Anterior cingulate cortex (tissue), 58 donors: ENCODE data around the gene SLITRK3.
A peak's percentile ranks its signal among the peaks of the same experiment; 100 is the strongest.

Experiments
- DNase-seq, 58 donors: peaks; one replicate each; lab custom pipeline; 2025; lab: John Stamatoyannopoulos, UW

Gene SLITRK3, protein sequence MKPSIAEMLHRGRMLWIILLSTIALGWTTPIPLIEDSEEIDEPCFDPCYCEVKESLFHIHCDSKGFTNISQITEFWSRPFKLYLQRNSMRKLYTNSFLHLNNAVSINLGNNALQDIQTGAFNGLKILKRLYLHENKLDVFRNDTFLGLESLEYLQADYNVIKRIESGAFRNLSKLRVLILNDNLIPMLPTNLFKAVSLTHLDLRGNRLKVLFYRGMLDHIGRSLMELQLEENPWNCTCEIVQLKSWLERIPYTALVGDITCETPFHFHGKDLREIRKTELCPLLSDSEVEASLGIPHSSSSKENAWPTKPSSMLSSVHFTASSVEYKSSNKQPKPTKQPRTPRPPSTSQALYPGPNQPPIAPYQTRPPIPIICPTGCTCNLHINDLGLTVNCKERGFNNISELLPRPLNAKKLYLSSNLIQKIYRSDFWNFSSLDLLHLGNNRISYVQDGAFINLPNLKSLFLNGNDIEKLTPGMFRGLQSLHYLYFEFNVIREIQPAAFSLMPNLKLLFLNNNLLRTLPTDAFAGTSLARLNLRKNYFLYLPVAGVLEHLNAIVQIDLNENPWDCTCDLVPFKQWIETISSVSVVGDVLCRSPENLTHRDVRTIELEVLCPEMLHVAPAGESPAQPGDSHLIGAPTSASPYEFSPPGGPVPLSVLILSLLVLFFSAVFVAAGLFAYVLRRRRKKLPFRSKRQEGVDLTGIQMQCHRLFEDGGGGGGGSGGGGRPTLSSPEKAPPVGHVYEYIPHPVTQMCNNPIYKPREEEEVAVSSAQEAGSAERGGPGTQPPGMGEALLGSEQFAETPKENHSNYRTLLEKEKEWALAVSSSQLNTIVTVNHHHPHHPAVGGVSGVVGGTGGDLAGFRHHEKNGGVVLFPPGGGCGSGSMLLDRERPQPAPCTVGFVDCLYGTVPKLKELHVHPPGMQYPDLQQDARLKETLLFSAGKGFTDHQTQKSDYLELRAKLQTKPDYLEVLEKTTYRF

DNA sequence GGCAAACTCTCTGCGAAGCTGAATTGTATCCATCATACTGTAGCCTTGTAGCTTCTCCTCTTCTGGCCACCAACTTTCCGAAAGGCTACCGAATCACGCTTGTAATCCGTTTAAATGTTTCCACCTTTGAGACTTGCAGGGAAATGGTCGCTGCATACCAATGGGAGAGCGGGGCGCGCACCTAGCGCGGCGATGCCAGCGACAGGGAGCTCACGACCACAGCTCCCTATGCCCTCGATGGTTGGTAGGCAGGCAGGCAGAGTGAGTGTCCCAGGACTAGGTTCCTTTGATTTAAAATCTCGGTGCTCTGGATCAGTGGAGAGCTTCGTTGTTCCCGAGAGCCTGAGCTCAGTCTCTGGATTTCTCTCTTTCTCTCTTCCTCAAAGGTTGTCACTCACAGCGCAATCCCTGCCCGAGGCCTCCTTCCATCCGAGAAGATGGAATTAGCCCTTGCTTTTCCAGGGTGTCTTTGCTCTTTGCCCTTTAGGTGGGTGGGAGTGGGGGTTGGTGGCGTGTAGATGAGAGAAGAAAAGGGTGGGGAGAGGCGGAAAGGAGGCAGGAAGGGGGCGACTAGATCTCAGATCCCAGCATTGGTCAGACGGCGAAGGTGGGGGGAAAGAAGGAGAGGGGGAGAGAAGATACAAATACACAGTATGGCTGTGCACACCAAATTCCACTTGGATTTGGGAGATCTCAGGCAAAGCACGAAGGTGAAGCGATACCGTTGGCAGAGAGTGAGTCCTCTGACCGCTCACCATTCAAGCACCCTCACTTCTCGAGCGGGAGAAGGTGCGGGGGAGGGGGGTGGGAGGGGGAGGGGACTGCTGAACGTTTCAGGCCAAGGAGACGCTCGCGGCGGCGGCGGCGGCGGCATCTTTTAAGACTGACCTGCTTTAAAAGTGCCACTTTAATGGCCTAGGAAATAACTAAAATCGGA is at the start of gene SLITRK3:
TSS of gene SLITRK3 (minus strand) at position 745 of the 937 bp plus-strand sequence. CDS start 5,554 bp downstream, outside the sequence.
- peak in 14 of 58 donors; percentile 26 to 84 (median 59) for DNase-seq

DNA sequence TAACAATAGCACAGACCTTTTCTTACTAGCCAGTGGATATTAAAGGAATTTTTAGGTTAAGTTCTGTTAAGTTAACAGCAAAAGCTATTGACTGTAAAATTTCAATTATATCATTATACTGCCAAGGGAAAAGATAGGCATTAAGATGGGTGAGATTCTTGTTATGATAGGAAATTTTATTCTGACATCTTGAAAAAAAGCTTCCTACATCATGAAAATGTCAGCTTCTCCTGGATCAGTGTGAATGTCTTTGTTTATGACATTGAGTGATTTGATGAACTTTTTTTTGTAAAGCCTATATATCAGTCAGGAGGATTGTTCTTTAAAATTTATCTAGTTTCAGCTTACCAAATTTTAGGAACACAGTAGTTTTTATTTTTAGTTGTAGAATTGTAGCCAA is 47.4 kb upstream of the SLITRK3 start:
- no peak for DNase-seq

DNA sequence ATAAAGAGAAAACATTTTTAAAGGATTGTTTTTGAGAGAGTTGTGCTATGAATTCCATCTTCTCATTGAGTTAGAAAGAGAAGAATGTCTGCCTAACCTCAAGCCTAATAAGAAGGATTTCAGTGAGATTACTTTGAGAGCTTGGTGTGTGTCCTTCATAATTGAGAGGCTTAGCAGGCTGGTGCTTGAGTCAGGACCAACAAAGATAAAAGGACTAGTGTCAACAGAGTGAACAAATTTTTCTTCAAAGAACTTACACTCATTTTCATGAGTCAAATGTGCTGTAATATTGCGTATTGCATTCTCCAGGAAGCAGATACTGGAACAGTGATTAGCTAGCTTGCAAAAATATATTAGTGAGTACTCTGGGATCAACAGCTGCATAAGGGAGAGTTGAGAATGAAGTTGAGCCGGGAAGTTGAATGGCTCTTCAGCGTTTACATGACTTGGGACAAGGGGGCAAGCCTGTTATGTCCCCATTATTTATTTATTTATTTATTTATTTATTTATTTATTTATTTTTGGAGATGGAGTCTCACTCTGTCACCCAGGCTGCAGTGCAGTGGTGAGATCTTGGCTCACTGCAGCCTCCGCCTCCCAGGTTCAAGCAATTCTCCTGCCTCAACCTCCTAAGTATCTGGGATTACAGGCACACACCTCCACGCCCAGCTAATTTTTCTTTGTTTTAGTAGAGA is 37.5 kb upstream of the SLITRK3 start:
- no peak for DNase-seq

DNA sequence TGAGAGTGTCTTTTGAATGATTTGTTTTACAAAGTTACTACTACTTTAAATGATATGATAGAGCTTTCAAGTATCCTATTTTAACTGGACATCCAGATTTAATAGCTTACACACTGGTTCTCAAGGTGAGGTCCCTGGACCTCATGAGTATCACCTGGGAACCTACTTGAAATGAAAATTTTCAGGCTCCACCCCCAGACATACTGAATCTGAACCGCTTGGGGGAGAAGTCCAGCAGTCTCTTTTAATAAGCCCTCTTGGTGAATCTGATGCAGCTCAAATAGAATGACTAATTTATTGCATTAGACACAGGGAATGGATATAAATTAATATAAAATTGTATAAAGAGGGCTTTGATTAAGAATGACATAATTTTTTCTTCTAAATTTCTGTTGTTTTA is 29.4 kb upstream of the SLITRK3 start:
- no peak for DNase-seq

DNA sequence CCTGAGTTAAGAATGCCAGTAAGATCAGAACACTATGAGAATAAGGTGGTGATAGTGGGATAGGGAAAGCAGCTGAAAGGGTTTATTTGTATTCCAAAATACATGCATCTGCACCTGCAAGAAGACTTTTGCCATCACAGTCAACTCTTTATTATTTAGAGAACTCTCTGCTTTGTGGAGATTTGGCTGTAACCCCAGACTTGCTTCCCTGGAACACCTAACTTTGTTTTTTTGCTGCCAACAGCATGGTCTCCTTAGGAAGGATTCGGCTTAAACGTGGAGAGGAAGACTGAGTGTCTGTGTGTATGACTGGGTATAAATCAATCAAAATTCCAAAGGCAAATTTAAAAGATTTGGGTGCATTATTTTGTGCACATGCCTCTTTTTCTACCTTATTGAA is 21.6 kb upstream of the SLITRK3 start:
- DNase-seq = no peak

DNA sequence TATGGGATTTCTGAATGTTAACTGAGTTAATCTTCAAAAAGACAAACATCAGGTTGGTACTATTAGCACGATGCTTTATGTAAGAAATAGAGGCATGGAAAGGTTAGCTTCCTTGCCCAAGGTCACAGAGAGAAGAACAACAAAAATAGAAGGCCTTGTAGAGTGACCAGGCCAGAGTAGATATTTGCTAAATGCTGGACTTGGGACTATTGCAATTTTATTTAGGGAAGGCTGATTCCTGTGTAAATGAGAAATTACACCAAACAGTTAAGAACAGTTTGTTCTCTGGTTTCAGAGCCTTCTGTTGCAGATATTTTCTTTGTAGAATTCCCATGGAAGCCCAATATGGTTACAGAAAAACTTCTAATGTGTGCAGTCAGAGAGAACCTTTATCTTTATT is 16.4 kb upstream of the SLITRK3 start:
- no peak for DNase-seq

DNA sequence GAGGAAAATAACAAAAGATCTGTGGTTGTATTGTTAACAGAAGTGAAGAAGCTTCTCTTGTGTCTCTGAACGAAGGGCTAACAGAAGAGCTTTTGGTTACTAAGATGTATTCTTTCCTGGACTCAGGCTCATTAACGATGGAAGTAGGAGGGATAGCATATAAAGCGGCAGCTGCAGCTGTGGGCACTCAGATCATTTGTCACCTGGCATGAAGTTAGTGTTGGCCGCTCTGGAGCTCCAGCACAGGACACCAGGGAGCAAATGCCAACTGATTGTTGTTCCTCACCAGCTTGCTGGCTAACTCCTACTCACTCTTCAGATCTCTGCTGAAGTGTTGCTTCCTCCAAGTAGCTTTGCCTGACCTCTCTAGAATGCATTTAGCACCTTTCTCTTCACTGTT is 15.5 kb upstream of the SLITRK3 start:
- no peak for DNase-seq

DNA sequence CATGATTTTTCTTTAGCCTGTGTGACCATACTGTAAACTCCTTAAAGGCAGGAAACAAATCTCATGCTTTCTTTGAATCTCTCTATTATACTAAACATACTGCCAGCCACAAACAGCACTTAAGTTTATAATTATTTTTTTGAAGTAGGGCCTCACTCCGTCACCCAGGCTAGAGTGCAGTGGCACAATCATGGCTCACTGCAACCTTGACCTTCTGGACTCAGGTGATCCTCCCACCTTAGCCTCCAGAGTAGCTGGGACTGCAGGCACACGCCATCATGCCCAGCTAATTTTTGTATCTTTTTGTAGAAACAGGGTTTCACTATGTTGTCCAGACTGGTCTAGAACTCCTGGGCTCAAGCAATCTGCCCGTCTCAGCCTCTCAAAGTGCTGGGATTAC is 14.5 kb upstream of the SLITRK3 start:
- DNase-seq = no peak

DNA sequence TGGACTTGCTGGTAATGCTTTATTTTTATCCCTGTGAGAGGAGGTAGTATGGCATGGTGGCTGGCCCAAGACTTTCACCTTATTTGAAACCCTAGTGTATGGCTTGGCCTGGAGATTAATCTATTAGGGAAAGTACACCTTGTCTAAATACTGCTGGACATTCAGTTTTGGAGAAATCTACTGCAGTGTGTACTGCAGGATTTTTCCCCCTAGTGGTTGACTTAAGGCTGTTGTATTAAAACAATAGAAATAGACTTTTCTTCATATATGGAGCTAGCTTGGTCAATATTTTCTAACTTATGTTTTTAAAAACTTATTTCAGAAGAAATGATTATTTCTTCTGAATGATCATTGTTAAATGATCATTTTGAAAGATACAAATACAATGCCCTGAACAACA is 13.9 kb upstream of the SLITRK3 start:
- no peak for DNase-seq

DNA sequence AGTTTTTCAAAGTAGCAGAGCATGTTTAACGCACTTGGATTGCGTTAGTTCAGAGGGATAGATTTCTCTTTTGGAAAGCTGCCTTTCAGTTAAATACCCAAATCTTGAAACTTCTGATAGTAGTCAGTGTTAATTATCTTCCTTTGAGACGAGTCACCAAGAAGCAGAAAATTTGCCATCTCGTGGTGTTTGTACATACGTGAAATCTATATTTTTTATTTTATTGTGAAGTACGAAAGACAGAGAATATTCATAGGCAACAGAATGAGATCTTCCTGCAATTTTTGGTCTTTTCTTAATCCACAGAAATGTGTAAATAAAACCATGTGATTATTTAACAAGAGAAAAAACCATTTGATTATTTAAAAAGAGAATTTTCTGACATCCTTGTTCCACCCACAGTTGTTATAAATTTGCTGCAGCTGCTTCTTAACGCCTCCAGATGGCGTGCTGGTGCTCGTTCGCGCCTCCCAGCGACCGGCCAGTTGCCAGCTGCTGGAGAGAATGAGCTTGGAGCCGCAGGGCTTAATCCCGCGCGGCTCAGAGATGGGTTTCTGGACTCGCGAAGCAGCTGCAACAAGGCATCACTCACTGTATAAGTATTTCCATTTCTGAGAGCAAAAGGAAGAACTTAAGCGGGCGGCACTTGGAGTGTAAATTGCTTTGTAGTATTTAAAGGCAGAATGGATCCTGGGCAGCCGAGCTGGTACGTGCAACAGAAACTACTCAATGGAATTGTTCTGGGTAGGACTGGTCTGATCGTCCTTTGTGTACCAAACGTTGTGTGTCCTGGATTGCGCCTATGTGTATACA is 10.5 kb upstream of the SLITRK3 start:
- DNase-seq = peak in 54 of 58 donors; percentile 6 to 80 (median 60)

DNA sequence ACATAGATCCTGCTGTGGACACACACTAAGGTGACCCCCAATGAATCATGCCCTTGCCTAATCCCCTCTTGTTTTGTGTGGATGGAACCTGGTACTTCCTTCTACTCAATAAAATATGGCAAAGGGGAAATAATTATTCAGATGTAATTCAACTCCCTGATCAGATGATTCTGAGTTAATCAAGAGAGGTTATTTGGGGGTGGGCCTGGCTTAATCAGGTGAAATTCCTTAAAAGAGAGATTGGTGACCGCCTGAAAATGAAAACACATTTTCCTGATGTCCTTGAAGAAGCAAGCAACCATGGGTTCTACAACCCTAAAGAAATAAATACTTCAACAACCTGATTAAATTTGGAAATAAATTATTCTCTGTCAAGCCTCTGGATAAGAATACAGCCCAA is 8.3 kb upstream of the SLITRK3 start:
- DNase-seq = no peak

DNA sequence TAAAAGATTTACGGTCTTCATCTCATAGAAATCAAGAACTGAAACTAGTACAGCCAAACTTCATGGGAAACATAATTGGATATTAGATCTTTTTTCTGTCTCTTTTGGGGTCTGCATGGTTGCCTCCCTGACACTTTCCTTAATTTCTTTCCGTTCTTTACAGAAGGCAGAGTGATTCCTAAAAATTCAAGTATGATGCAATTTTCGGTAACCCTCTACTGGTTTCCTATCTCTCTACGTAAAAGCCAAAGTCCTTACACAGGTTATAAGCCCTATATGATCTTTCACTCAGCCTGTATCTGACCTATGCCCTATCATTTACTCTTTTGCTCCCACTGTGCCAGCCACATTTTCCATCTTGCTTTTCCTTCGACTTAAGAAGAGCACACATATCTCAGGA is 6.8 kb upstream of the SLITRK3 start:
- no peak for DNase-seq

DNA sequence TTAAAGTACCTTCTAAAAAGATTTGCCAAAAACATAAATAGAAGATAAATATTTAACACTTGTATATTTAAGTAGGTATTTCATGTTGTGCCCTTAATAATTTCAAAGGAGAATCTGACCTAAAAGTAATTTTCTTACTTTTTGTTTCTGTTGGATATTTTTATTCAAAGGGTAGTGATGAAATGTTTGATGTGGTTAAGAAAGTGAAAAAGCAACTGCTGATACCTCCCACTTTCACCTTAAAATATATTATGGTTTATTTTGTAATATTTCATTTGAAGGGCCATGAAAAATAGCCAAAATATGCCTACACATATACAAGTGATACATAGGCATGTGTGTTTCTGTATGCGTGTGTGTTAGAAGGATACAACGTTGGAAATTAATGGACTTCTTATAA is 5.8 kb upstream of the SLITRK3 start:
- DNase-seq = no peak

DNA sequence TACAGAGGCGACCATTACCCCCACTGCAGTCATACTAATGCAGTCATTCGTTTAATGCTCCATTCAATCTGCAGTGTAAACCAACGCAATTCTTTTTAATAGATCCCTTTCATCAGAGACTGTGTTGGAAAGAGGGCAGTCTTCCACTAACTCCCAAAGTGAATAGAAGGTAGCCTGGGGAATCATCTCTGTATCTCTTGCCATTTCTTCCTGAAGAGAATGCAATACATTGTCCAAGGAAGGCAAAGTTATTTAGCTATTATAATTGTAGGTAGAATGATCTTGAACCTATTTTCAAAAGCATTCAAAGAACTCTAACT is 1.3 kb upstream of the SLITRK3 start:
- DNase-seq = no peak

DNA sequence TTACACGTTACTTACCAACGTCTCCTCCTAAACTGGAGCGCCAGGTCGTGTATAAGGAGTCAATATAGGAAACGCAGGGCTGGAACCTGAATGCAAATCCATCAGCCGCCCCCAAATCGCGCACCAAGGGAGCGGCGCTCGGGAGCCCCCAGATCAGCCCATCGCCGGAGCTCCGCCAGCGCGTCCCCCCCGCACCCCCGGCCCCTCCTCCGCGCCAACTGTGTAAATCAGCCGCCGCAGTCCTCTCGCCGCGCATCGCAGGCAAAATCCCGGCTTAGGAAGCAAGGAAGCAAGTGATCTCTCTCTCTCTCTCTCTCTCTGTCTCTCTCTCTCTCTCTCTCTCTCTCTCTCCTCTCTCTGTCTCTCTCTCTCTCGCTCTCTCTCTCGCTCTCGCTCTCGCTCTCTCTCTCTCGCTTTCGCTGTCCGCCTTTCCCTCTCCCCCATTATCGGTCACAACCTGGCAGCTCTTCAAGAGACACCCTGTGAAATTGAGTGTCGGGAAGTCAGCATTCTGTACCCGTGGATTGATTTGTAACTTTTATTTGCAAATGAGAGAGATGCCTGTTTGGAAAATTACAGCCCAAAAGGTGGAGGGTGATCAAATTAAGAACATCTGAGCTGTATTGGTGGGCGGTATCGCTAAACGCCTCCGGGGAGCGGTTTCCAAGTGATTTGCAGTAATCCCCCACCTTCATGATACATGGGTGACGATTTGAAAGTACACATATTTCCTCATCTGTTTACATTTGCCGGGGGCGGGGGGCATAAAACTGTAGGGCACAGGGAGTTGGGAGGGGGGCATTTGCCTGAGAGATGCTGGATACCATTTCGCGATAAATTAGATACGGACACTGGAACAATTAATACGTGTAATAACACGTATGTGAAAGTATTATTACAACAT is 645 bp upstream of the SLITRK3 start:
- DNase-seq = peak in 23 of 58 donors; percentile 11 to 84 (median 54)

DNA sequence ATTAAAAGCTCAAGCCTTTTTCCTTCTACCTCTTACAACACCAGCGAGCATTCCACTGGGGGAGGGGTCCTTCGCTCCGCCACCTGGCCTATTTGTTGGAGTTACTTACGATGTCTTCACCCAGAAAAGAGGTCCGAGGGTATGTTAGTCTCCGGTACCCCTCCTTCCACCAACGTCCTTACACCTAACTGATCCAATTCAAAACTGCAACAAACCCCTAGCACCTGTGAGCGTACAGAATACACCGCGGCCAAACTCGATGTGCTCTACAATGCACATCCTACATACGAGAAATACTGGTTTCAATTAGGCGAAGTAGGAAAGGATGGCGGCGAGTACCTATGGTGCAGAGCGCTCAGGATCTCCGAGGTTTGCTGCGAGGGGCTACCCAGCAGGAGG is 944 bp downstream of the SLITRK3 start:
- peak in 1 of 58 donors; percentile 17 for DNase-seq

DNA sequence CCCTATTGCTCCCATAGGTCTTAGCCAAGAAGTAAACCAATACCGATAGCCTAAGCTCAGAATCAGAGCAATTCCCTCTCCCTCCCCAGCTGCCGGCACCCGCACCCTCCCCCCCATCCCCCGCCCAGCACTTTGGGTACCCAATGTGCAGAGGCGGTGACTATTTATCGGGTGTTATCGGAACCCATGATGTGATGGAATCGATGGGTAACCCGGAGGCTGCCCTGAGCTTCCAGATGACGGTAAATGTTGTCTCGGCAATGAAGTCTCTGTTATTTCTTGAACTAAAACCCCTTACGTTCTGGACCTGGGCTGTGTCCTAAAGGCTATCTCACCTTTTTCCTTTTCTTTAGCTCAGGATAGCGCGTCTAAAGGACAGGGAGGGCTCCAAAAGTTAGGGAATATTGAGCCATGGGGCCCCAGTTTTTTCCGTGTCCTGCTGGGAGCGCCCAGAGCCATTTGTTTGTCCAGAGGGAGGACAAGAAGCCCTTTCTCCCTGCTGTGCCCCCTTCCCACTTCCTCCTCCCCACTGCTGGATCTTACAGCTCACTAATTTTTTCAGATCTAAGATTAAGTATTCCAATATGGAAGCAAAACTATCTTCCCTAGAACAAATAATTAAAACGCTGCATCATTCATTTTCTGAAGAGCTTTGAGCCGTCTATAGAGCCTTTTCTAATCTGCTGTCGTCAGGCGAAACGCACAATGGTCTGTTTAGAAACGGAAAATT is 1.5 kb downstream of the SLITRK3 start:
- DNase-seq = peak in 5 of 58 donors; percentile 12 to 45 (median 23)
